SK-N-SH (cell line): ENCODE measurements around the gene HAO2. TPM values are rescaled to one million over a fixed set of nuclear protein-coding genes. Genes with fewer than 3 reads are reported as not detected.

Experiments
- CTCF ChIA-PET: fragments of 300-600, 350-600 bp; formaldehyde crosslinking; extraction: SDS; loops from one replicate; lab custom pipeline; 2021; lab: Yijun Ruan, JAX
- POLR2A ChIA-PET: fragments of 350-600 bp; sonication (Branson Sonifier 250); formaldehyde crosslinking; extraction: SDS; loops from one replicate; lab custom pipeline; 2020; ENCODE audit warnings: antibody characterized with exemption, inconsistent platforms; lab: Yijun Ruan, JAX
- DNase-seq: peaks from one replicate; pipeline ENCODE4 v3.0.0; 2012
- H2AFZ ChIP-seq: fragments of 200-600 bp; sonication (generic); 2 replicates; pipeline ENCODE4 v1.8.1; 2016; ENCODE audit warnings: antibody characterized with exemption, mild to moderate bottlenecking, low read depth
- H3F3A ChIP-seq: fragments of 200-600 bp; sonication (generic); replicated peaks from 2 replicates; pipeline ENCODE3; 2016; ENCODE audit warnings: antibody characterized with exemption, mild to moderate bottlenecking; ENCODE audit not compliant: insufficient read depth
- H3K27ac ChIP-seq, 2 experiments: fragments of 200-500 bp in 1 of 2; fragments of 200-600 bp in 1 of 2; sonication (Bioruptor generic) in 1 of 2; sonication (generic), shearing (Covaris generic) in 1 of 2; 2 replicates each; pipeline versions ENCODE4 v1.5.1 to v1.6.1; 2014 to 2016; ENCODE audit warnings: low read depth in 2 of 2, inconsistent platforms in 1 of 2, low read length in 1 of 2, mild to moderate bottlenecking in 1 of 2, mixed read lengths in 1 of 2
- H3K27me3 ChIP-seq: fragments of 200-600 bp; sonication (generic), shearing (Covaris generic); 2 replicates; pipeline ENCODE4 v1.6.1; 2016; ENCODE audit warnings: mixed run types; ENCODE audit not compliant: insufficient read depth
- H3K36me3 ChIP-seq, 2 experiments: fragments of 200-500 bp in 1 of 2; fragments of 200-600 bp in 1 of 2; sonication (Bioruptor generic) in 1 of 2; sonication (generic) in 1 of 2; replicated peaks in 1 of 2; 2 replicates each; pipeline versions ENCODE3 to v1.5.1; 2014 to 2016; ENCODE audit warnings: low read length in 1 of 2, mild to moderate bottlenecking in 1 of 2; ENCODE audit not compliant: insufficient read depth in 2 of 2, control insufficient read depth in 1 of 2
- H3K4me1 ChIP-seq, 2 experiments: fragments of 200-500 bp in 1 of 2; fragments of 200-600 bp in 1 of 2; sonication (Bioruptor generic) in 1 of 2; sonication (generic), shearing (Covaris generic) in 1 of 2; 2 replicates each; pipeline versions ENCODE4 v1.5.1 to v1.6.1; 2014 to 2016; ENCODE audit warnings: low read depth in 1 of 2, low read length in 1 of 2, mixed run types in 1 of 2; ENCODE audit not compliant: insufficient read depth in 2 of 2, control insufficient read depth in 1 of 2
- H3K4me2 ChIP-seq: fragments of 200-600 bp; sonication (generic), shearing (Covaris generic); 2 replicates; pipeline ENCODE4 v1.6.1; 2017; ENCODE audit warnings: mixed run types
- H3K4me3 ChIP-seq, 2 experiments: fragments of 200-500 bp in 1 of 2; fragments of 200-600 bp in 1 of 2; sonication (Bioruptor generic) in 1 of 2; sonication (generic), shearing (Covaris generic) in 1 of 2; 2 replicates each; pipeline versions ENCODE4 v1.5.1 to v1.8.1; 2014 to 2016; ENCODE audit warnings: low read depth in 2 of 2, inconsistent platforms in 1 of 2, low read length in 1 of 2, mild to moderate bottlenecking in 1 of 2, mixed read lengths in 1 of 2, moderate library complexity in 1 of 2
- H3K79me2 ChIP-seq: fragments of 200-600 bp; sonication (generic); 2 replicates; pipeline ENCODE4 v1.8.1; 2017; ENCODE audit warnings: mild to moderate bottlenecking; ENCODE audit not compliant: insufficient read depth
- H3K9ac ChIP-seq: fragments of 200-600 bp; sonication (generic); 2 replicates; pipeline ENCODE4 v1.6.1; 2017; ENCODE audit warnings: mixed run types
- H3K9me2 ChIP-seq: fragments of 200-600 bp; sonication (generic); 2 replicates; pipeline ENCODE4 v1.6.1; 2017; ENCODE audit warnings: mixed run types
- H3K9me3 ChIP-seq: fragments of 200-600 bp; sonication (generic); 2 replicates; pipeline ENCODE4 v1.6.1; 2017; ENCODE audit warnings: mixed run types, mild to moderate bottlenecking, moderate library complexity
- H4K20me1 ChIP-seq: fragments of 200-600 bp; sonication (generic); 2 replicates; pipeline ENCODE4 v1.6.1; 2017; ENCODE audit warnings: mild to moderate bottlenecking, mixed run types; ENCODE audit not compliant: insufficient read depth
- CTCF ChIP-seq: fragments of 200-600 bp; sonication (generic); IDR thresholded peaks from 2 replicates; pipeline ENCODE4 v1.6.1; 2017; ENCODE audit warnings: antibody characterized with exemption, mild to moderate bottlenecking, moderate library complexity
- EZH2phosphoT487 ChIP-seq: fragments of 200-600 bp; sonication (generic); IDR thresholded peaks from 2 replicates; pipeline ENCODE4 v1.6.1; 2017; ENCODE audit warnings: low read depth, mixed run types, mild to moderate bottlenecking, antibody characterized with exemption, moderate library complexity, borderline replicate concordance
- FOSL2 ChIP-seq: IDR thresholded peaks from 2 replicates; pipeline ENCODE4 v1.4.0; 2012; ENCODE audit warnings: low read depth, mild to moderate bottlenecking, moderate library complexity, borderline replicate concordance
- FOXJ3 ChIP-seq: sonication (generic); formaldehyde crosslinking; IDR thresholded peaks from 2 replicates; pipeline ENCODE4 v1.5.1; 2020; ENCODE audit warnings: mild to moderate bottlenecking, missing genetic modification reagents
- GABPA ChIP-seq: IDR thresholded peaks from 2 replicates; pipeline ENCODE4 v1.4.0; 2012; ENCODE audit warnings: low read depth, mild to moderate bottlenecking
- GATA2 ChIP-seq: sonication (generic); formaldehyde crosslinking; IDR thresholded peaks from 2 replicates; pipeline ENCODE4 v1.5.0; 2020; ENCODE audit warnings: mild to moderate bottlenecking, missing genetic modification reagents
- IRF3 ChIP-seq: fragments of 150-350 bp; IDR thresholded peaks from 2 replicates; pipeline ENCODE4 v1.6.1; 2016; ENCODE audit warnings: mild to moderate bottlenecking, low read depth, low read length
- MAX ChIP-seq: IDR thresholded peaks from 2 replicates; pipeline ENCODE4 v1.4.0; 2012; ENCODE audit warnings: low read depth
- MXI1 ChIP-seq: IDR thresholded peaks from 2 replicates; pipeline ENCODE4 v1.6.1; 2012; ENCODE audit warnings: mild to moderate bottlenecking, low read depth, low read length, improper control_type of control experiment
- RFX5 ChIP-seq: IDR thresholded peaks from 2 replicates; pipeline ENCODE4 v1.6.1; 2012; ENCODE audit warnings: mild to moderate bottlenecking, improper control_type of control experiment, low read length
- RXRA ChIP-seq: IDR thresholded peaks from 2 replicates; pipeline ENCODE4 v1.4.0; 2012; ENCODE audit warnings: low read depth, mild to moderate bottlenecking, borderline replicate concordance
- SIN3A ChIP-seq: IDR thresholded peaks from 2 replicates; pipeline ENCODE4 v1.6.1; 2012; ENCODE audit warnings: low read depth, mild to moderate bottlenecking, low read length, moderate library complexity, borderline replicate concordance
- SMC3 ChIP-seq: IDR thresholded peaks from 2 replicates; pipeline ENCODE4 v1.6.1; 2012; ENCODE audit warnings: low read depth, low read length, improper control_type of control experiment
- TAF1 ChIP-seq: IDR thresholded peaks from 2 replicates; pipeline ENCODE4 v1.6.1; 2012; ENCODE audit warnings: low read depth, mild to moderate bottlenecking, low read length, moderate library complexity, borderline replicate concordance
- TEAD4 ChIP-seq: IDR thresholded peaks from 2 replicates; pipeline ENCODE4 v1.4.0; 2012; ENCODE audit warnings: mild to moderate bottlenecking, borderline replicate concordance; ENCODE audit not compliant: insufficient read depth
- USF2 ChIP-seq: fragments of 150-350 bp; IDR thresholded peaks from 2 replicates; pipeline ENCODE4 v1.6.1; 2017; ENCODE audit warnings: antibody characterized with exemption, low read length, low read depth, borderline replicate concordance
- YY1 ChIP-seq: IDR thresholded peaks from 2 replicates; pipeline ENCODE4 v1.4.0; 2012; ENCODE audit warnings: low read depth, mild to moderate bottlenecking
- WGBS: methylation state at CpG from one replicate; pipeline ENCODE4 v1.1.6; 2017; ENCODE audit warnings: low lambda C conversion rate; 5-methylcytosine and 5-hydroxymethylcytosine counted together
- polyA plus RNA-seq, 3 experiments: library from polyadenylated mRNA; depleted of rRNA; stranded (reverse); fragments of >200 nt; gene quantifications; 2 replicates each; pipeline ENCODE4 v1.2.3, GENCODE V29; 2012

The HAO2 gene
- polyA plus RNA-seq, 1 of the 3 experiments (the other 2 are of a cell fraction), result not detected

- Histone ChIP-seq H3K4me2 (no peak overlapping the region), H2AFZ (no peak overlapping the region), H3K9me3 (no peaks in the 10 kb centered on the region), H3K36me3 (no peaks in the 10 kb centered on the region), H3K4me1 (no peaks in the 10 kb centered on the region), H3K79me2 (no peaks in the 10 kb centered on the region), H3K27me3 (peaks cover 35% of the 10 kb centered on the region; the same call in 1 of the 2 replicates), H3K9me2 (no peaks in the 10 kb centered on the region), H3F3A (no peaks in the 10 kb centered on the region), H3K27ac (no peak overlapping the region), H4K20me1 (no peaks in the 10 kb centered on the region), H3K9ac (no peak overlapping the region), H3K4me3 (no peak overlapping the region)
- WGBS, result 21% methylated on average over 4 of the region's 4 CpGs
- ChIA-PET CTCF (no interaction called here), POLR2A (no interaction called here)
- DNase-seq, result no peak
- TF ChIP-seq RXRA (no peak), FOXJ3 (CRISPR knock-in tag) (no peak), CTCF (no peak), SMC3 (no peak), USF2 (no peak), MXI1 (no peak), RFX5 (no peak), MAX (no peak), YY1 (no peak), EZH2phosphoT487 (no peak), IRF3 (no peak), GABPA (no peak), SIN3A (no peak), TEAD4 (no peak)
Measured at GRCh38 chr1:119359730-119360129, 8.9 kb upstream of the HAO2 start.

GRCh38 chr1:119361205-119361604 is 7.4 kb upstream of the HAO2 start:
- no peaks in the 10 kb centered on the region for H3F3A ChIP-seq
- DNase-seq, result no peak
- H3K4me2 ChIP-seq, result no peak overlapping the region
- TF ChIP-seq GATA2 (no peak), USF2 (no peak), FOSL2 (no peak), TAF1 (no peak)
- no peaks in the 10 kb centered on the region for H3K4me1 ChIP-seq
- CTCF ChIA-PET, result no interaction called here
- peaks cover 43% of the 10 kb centered on the region for H3K27me3 ChIP-seq
- POLR2A ChIA-PET, result no interaction called here
- H3K27ac ChIP-seq, result no peak overlapping the region
- WGBS, result 0% methylated on average over 1 of the region's 1 CpG
- no peak overlapping the region for H3K9ac ChIP-seq
- no peaks in the 10 kb centered on the region for H3K79me2 ChIP-seq
- no peak overlapping the region for H3K4me3 ChIP-seq
- H3K9me2 ChIP-seq, result no peaks in the 10 kb centered on the region
- no peaks in the 10 kb centered on the region for H4K20me1 ChIP-seq
- H3K9me3 ChIP-seq, result no peaks in the 10 kb centered on the region
- H3K36me3 ChIP-seq, result no peaks in the 10 kb centered on the region
- H2AFZ ChIP-seq, result no peak overlapping the region
